ENCODE measurements around the gene MAPK14.

DNA sequence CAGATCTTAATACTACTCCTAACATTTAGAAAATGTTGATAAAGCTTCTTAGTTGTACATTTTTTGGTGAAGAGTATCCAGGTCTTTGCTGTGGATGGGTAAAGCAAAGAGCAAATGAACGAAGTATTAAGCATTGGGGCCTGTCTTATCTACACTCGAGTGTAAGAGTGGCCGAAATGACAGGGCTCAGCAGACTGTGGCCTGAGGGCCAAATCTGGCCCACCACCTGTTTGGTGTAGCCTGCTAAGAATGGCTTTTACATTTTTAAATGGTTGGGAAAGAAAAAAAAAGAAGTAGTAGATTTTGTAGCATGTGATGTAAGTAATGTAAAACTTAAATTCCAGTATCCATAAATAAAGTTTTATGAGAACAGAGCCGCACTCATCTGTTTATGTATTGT lies 83.3 kb downstream of the MAPK14 start:
- TF ChIP-seq, protein P1, sequence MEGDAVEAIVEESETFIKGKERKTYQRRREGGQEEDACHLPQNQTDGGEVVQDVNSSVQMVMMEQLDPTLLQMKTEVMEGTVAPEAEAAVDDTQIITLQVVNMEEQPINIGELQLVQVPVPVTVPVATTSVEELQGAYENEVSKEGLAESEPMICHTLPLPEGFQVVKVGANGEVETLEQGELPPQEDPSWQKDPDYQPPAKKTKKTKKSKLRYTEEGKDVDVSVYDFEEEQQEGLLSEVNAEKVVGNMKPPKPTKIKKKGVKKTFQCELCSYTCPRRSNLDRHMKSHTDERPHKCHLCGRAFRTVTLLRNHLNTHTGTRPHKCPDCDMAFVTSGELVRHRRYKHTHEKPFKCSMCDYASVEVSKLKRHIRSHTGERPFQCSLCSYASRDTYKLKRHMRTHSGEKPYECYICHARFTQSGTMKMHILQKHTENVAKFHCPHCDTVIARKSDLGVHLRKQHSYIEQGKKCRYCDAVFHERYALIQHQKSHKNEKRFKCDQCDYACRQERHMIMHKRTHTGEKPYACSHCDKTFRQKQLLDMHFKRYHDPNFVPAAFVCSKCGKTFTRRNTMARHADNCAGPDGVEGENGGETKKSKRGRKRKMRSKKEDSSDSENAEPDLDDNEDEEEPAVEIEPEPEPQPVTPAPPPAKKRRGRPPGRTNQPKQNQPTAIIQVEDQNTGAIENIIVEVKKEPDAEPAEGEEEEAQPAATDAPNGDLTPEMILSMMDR (IDR thresholded peaks at IDR 0.05), result no peak
- TF ChIP-seq CEBPB (IDR thresholded peaks at IDR 0.05) (no peak), POLR2A (IDR thresholded peaks at IDR 0.05; ENCODE audit: low read length) (no peak), CHD4 (IDR thresholded peaks at IDR 0.05; ENCODE audit: borderline replicate concordance) (no peak), EP300 (IDR thresholded peaks at IDR 0.05) (no peak), PHF8 (IDR thresholded peaks at IDR 0.05; ENCODE audit: borderline replicate concordance, low read depth) (no peak), MYC (IDR thresholded peaks at IDR 0.05; ENCODE audit: borderline replicate concordance, low read length) (no peak), ELK1 (IDR thresholded peaks at IDR 0.05; ENCODE audit: low read depth, low read length) (no peak), MAX (IDR thresholded peaks at IDR 0.05) (no peak), POLR2AphosphoS2 (conservative IDR thresholded peaks at IDR 0.05; ENCODE audit: low read length) (no peak), FOXS1 (CRISPR knock-in tag; IDR thresholded peaks at IDR 0.05) (no peak), SMC3 (IDR thresholded peaks at IDR 0.05) (no peak)
